NCI-H2196 treated with DMSO at 0.1 percent for 48 hours (cell line): ENCODE measurements around the gene FTCDNL1.

ENCODE experiments used
- DNase-seq: peaks from one replicate; lab custom pipeline; 2025; ENCODE audit not compliant: unreplicated experiment; lab: John Stamatoyannopoulos, UW

Gene FTCDNL1

GRCh38 chr2:199842631-199843395, 8.2 kb downstream of the FTCDNL1 start:
- DNase-seq, result no peak

- no peak for DNase-seq
Observed at GRCh38 chr2:199841409-199841808, 9.6 kb downstream of the FTCDNL1 start.

DNA sequence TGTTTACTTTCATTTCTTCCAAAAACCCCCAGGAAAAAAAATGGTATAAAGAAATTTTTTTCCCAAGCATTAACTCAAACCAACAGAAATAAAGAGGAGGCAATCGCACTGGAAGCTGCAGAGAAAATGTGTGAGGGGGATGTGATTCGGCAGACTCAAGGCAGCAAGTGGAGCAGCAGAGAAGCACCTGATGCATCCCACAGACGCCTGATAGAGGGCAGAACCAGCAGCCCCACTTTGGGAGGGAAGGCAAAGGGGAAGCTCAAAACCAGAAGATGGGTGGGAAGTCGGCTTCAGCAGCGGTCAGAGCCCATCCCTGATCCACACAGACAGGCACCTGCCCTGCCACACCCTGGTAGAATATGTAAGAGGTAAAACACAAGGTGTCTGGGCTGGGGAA, 12.6 kb downstream of the FTCDNL1 start:
- no peak for DNase-seq

- no peak for DNase-seq
Observed at GRCh38 chr2:199836943-199837342, 14.0 kb downstream of the FTCDNL1 start.

DNA sequence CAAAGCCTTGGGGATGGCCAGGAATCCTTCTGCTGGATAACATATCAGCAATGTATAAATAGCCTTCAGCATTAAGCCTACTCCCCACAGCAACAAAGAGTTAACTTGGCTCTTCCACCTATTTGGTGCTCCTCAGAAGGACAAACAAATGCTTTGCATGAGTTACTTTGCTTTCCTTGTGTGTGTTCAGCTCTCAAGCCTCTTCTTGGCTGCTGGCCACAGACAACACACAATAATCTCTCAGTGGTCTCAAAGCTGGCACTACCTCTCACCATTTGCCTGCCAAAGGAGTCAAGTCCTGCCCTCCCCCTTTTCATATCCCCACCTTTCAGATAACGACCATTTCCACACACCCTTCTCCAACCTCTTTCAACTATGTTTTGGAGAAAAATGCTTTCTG, 17.5 kb downstream of the FTCDNL1 start:
- no peak for DNase-seq

DNA sequence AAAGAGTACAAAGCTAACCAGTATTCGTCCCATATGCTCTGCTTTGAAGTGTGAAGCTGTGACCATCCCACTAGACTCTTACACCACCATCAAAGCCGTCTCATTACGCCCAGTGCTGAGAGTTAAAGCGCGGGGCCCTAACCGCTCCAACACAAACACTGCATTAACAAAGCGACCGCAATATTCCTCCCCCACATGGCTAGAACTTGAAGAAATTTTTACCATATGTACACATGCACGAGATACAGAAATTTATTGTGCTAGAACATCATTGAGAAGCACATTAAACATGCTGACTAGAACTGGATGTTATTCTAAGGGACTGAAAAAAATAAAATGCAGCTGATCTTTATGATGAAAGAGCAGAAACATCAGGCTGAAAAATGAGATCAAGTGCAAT, 20.5 kb downstream of the FTCDNL1 start:
- DNase-seq, result no peak

GRCh38 chr2:199829628-199830027, 21.4 kb downstream of the FTCDNL1 start:
- no peak for DNase-seq

GRCh38 chr2:199819746-199820145, 31.2 kb downstream of the FTCDNL1 start:
- no peak for DNase-seq

DNA sequence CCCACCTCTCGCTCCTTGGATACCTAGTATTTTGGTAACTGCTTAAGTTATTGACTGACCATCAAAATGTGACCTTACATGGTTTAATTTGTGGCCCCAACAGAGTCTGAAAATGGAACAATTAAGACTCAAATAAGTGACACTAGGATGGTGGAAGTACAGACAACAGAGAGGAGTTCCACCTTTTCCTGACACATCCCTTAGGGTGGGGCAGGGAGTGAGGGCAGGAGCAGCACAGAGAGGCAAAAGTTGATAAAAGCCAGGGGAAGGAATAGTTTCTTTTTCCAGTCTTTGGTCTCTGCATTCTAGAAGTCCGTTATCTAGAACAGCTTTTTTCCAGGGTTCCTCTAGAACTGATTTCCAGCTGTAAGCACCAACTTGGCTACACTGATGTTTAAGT, 32.2 kb downstream of the FTCDNL1 start:
- DNase-seq, result no peak

DNA sequence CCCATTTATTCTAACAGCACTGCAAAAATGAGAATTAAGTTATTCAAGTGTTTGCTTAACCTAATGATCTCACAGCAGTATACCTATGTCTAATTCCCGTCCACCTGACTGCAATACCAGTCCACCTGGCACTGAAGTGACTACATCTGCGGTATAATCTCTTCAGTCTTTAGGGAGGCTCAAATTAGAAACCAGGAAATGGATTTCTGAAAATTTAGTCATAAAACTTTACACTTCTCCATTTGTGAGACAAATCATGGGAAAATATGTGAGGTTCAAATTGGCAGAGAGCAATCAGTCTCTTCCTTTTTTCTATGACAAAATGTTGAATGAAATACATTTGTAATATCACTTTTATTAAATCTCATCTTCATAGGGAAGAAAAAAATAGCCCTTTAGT, 33.0 kb downstream of the FTCDNL1 start:
- DNase-seq, result no peak

DNA sequence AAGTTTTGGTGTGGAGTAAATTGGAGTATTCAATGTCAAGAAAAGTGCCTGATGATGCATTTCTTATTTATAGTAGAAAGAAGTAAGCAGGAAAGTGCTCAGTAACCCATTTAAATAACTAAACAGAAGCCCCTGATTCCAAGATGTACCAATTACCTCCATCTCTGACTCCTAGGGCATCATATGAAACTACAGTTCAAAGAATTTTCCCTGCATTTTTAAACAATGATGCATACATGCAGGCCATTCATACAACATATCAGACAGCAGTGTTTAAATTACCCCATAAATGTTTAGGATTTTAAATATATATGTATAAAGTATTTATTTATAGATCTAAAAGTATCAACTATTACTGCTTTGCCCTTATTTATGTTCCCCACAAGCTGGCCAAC, 36.2 kb downstream of the FTCDNL1 start:
- DNase-seq, result no peak

DNA sequence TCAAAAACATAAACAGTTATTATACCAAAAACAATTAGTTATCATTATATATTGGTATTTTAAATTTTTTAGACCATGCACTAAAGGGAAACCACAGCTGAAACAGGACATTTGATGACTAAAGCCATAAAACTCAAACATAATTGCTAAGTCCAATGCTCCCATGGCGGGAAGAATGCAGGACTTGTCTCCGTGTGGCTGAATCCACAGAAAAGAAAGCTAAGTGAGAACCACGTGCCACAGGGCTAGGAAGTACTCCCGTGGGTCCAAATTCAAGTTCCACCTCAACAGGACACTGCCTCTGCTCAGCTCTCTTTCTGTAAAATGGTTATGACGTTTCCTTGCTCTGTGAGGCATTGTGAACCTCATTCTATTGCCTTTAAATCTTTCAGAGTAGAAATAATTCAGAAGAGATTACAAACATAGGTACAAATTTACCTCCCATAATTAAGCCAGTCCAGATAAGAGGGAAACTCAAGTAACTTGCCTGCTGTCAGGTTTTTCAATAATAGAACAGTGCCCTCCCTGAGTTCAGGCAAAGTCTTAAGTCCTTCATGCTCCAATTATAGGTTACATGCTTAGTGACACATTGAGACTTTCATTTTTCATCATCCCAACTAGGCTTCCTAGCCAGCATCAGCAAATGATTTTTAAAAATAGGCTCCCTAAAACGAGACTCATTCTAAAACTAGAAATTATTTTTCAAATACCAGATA, 36.7 kb downstream of the FTCDNL1 start:
- no peak for DNase-seq

DNA sequence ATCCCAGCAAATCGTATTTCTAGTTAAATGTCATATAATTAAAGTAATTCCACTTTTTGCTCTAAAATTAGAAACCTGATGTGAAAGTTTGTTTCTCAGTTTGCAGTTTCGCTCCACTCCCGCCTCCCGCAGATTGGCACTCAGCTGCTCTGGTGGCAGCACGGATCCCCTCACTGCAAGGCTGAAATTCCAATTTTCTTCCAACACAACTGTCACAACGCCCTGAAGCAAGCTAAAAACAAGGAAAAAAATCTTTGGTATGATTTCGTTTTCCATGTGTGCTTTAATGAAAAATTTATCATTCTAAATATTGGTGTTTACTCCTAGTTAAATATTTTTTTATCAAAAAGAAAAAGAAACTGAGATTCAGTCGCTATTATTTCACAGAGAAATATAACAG, 38.5 kb downstream of the FTCDNL1 start:
- DNase-seq, result no peak

DNA sequence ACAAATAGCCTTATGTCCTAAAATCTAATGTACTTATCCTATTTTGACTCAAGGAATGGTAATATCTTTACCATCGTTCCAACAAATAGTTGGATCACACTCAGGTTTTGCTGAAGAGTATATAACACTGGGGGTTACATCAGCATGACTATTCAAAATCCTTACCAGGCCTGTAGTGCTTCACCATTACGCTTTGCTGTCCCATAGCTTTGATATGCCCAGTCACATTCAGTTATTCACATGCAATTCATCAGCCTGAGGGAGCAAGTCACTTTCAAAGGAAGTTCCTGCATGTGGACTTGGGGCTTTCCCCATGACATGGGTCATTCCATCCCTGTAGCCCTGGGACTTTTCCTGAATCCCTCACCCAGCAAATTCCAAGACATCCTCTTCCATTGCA, 39.6 kb downstream of the FTCDNL1 start:
- DNase-seq, result no peak

- no peak for DNase-seq
Observed at GRCh38 chr2:199810422-199811171, 40.4 kb downstream of the FTCDNL1 start.

DNA sequence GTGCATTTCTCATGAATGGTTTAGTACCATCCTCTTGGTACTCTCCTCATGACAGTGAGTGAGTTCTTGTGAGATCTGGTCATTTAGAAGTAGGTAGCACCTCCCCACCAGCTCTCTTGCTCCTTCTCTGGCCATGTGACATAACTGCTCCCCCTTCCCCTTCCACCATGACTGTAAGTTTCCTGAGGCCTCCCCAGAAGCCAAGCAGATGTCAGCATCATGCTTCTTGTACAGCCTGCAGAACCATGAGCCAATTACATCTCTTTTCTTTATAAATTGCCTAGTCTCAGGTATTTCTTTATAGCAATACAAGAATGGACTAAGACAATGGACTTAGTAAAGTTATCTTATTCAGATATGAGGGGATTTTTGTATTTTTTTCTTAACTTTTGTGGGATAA, 43.0 kb downstream of the FTCDNL1 start:
- DNase-seq, result no peak

DNA sequence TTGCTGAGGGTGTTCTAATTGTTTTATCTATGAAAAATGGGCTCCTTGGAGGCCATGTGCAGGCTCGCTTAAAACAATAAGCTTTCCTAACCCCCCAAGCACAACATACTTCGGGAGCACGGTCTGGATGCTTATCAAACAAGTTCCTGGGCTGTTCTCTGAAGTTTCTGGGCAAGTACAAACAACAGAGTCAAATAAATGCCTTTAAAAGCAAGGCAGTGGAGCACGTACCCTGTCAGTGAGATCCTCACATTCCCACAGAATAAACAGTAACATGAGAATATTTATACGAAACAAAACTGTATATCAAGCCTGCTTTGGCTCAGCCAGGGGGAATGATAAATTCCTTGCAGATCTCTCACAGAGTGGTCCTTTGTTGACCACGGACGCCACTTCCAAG, 44.8 kb downstream of the FTCDNL1 start:
- DNase-seq, result no peak

DNA sequence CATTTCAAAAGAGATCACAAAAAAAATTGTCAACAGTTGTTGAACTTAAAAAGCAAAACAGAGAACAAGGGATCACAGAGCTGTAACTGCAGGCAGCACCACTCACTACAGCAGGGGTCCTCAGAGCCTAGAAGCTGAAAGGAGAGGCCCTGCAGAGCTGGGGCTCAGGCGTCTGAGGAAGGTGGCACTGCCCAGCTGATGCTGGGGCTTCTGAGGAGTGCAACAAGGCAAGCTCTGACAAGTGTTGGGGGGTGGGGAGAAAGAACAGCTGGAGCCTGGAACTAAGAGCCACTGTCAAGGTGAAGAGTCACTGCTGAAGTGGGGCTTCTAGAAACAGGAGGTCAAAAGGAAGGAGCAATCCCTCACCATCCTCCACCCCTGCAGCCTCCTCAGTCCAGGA, 46.2 kb downstream of the FTCDNL1 start:
- DNase-seq, result no peak

- no peak for DNase-seq
Observed at GRCh38 chr2:199798831-199799580, 52.0 kb downstream of the FTCDNL1 start.

DNA sequence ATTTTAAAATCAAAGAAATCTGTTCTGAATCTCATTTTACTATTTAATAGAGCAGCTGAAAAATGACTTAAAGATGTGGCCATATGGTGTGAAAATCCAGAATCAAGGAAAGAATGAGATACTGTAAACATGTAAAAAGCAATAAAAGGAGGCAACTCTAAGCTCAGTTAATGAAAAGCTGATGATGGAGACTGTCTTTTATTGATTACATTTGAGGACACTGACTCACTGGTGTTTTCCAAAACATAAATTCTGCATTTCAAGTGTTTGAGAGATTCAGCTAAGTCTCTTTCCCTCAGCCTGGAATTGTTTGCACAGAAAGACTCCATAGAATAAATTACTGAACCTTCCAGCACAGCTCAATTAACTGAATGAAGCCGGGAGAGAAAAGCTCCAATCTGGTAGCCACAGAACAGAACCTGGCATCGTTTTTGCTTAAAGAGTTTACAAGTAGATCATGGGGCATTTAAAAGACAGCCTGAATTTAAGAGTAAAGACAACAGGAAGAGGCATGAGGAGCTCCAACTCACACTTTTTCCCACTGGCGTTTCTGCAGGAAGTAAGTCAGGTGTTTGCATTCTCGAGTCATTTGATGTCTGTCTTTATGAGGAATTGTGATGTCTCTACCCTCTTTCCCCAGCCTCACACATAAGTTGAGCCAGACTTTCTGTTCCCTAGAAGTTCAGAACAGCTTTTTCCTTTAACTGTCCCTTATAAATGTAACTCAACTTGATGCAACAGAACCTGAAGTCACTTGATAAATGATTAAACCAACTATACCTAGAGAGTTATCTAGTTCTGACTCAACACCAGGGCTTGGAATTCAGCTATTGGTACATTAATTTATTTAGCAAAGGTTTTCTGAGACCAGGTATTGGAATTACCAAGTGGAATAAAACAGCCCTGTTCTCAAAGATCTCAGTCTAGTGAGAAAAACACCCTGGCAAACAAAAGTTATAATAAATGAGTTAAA, 53.3 kb downstream of the FTCDNL1 start:
- no peak for DNase-seq
